Caco-2 (cell line): ENCODE data around the gene AGK. TPM values are rescaled to one million over a fixed set of nuclear protein-coding genes. Genes with fewer than 3 reads are reported as not detected.

ENCODE experiments used
- BruUV-seq: library from RNA; stranded (reverse); fragments of 400-500 nt; replicated peaks from 2 replicates; lab custom pipeline; 2021; lab: Mats Ljungman, UMichigan
- CTCF ChIA-PET: fragments of 300-600 bp; sonication (Branson Sonifier 250); formaldehyde crosslinking; loops from one replicate; lab custom pipeline; 2022; ENCODE audit warnings: antibody characterized with exemption; lab: Charles Lee
- POLR2A ChIA-PET: fragments of 300-600 bp; sonication (Branson Sonifier 250); formaldehyde crosslinking; loops from one replicate; lab custom pipeline; 2022; ENCODE audit warnings: antibody characterized with exemption; lab: Charles Lee
- DNase-seq, 2 experiments: peaks; one replicate each; pipeline versions ENCODE4 v3.0.0 to v3.0.0-alpha.2; 2020 to 2022
- H3K27me3 ChIP-seq: replicated peaks from 2 replicates; pipeline ENCODE4 v1.6.0; 2011; ENCODE audit warnings: low read length; ENCODE audit not compliant: control insufficient read depth, insufficient read depth
- H3K36me3 ChIP-seq: 2 replicates; pipeline ENCODE4 v1.5.1; 2011; ENCODE audit warnings: low read length; ENCODE audit not compliant: control insufficient read depth, insufficient read depth
- H3K4me1 ChIP-seq: fragments of 250-450 bp; sonication (Bioruptor Pico); 2 replicates; pipeline ENCODE4 v1.5.1; 2020; ENCODE audit warnings: mild to moderate bottlenecking
- H3K4me3 ChIP-seq: 2 replicates; pipeline ENCODE4 v1.5.1; 2011; ENCODE audit warnings: low read depth, mild to moderate bottlenecking, control low read depth, low read length
- H3K9me3 ChIP-seq: fragments of 250-450 bp; sonication (Bioruptor Pico); 2 replicates; pipeline ENCODE4 v1.5.1; 2020; ENCODE audit warnings: mild to moderate bottlenecking, moderate library complexity
- H3K27ac Mint-ChIP-seq: one replicate; pipeline ENCODE4 v1.8.0; 2022; ENCODE audit warnings: mixed read lengths; ENCODE audit not compliant: unreplicated experiment
- H3K27me3 Mint-ChIP-seq: one replicate; pipeline ENCODE4 v1.8.0; 2022; ENCODE audit warnings: mixed read lengths; ENCODE audit not compliant: insufficient read depth, unreplicated experiment
- H3K36me3 Mint-ChIP-seq: one replicate; pipeline ENCODE4 v1.8.0; 2022; ENCODE audit warnings: mild to moderate bottlenecking, mixed read lengths; ENCODE audit not compliant: insufficient read depth, unreplicated experiment
- H3K4me1 Mint-ChIP-seq: one replicate; pipeline ENCODE4 v1.8.0; 2022; ENCODE audit warnings: low read depth, mixed read lengths; ENCODE audit not compliant: unreplicated experiment
- H3K4me3 Mint-ChIP-seq: one replicate; pipeline ENCODE4 v1.8.0; 2022; ENCODE audit warnings: mild to moderate bottlenecking, moderate library complexity, mixed read lengths; ENCODE audit not compliant: unreplicated experiment
- H3K9me3 Mint-ChIP-seq: one replicate; pipeline ENCODE4 v1.8.0; 2022; ENCODE audit warnings: mixed read lengths; ENCODE audit not compliant: unreplicated experiment
- intact Hi-C: fragments of 100-400 bp; cut with micrococcal nuclease; formaldehyde crosslinking; loops from one replicate; pipeline ENCODE4 v1.10.0; 2022; ENCODE audit not compliant: unreplicated experiment
- total RNA-seq: library from RNA; stranded (reverse); gene quantifications from 2 replicates; pipeline ENCODE4 v1.2.3, GENCODE V29; 2022
- TF ChIP-seq, protein P1 (sequence below), 2 experiments: fragments of 200-600 bp in 1 of 2; IDR thresholded peaks; 1 replicate in 1 of 2; 2 replicates in 1 of 2; pipeline versions ENCODE4 v1.5.1 to v1.8.0; 2011 to 2022; ENCODE audit warnings: antibody characterized with exemption in 1 of 2, control low read depth in 1 of 2, inconsistent platforms in 1 of 2, low read depth in 1 of 2, low read length in 1 of 2, mild to moderate bottlenecking in 1 of 2, moderate library complexity in 1 of 2; ENCODE audit not compliant: insufficient read depth in 1 of 2, severe bottlenecking in 1 of 2, unreplicated experiment in 1 of 2

Gene AGK
- total RNA-seq, 1 experiment from 2014 or later, result 32.3 TPM

DNA sequence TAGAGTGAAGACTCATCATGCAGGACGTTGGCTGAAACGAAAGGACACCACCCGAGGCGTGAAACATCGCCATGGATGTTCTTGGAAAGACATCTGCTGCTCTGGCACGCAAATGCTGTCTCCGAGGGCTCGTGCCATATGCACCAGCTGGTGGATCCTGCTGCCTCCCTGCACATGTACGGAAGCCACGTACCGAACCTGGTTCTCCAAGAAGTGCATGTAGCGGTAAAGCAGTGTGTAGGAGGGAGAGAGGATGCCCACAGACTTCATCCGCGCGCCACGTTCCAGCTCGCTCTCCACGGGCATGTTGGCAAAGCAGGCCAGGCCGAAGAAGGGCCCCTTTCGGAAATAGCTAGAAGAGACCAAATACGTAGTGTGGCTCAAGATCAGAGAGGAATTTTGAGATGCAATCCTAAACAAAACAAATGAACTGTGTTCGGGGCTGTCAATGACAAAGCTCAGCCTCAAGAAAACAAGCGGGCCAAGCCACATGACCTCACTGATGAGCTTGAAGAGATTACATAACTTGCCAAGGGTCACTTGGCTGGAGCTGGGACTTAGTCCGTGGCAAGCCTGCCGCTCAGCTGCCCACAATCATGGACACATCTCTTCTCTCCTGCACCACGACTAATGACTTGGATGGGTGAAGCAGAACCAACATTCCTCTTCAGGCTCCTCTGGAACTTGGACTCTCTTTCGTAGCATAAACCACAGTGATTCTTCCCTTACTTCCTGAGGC is 134.2 kb downstream of the AGK start:
- H3K4me3 Mint-ChIP-seq, result no peak overlapping the region
- Histone ChIP-seq H3K4me3 (no peak overlapping the region), H3K27me3 (no peaks in the 10 kb centered on the region), H3K4me1 (no peaks in the 10 kb centered on the region), H3K36me3 (no peaks in the 10 kb centered on the region; the same call in 1 of the 2 replicates), H3K9me3 (no peaks in the 10 kb centered on the region)
- ChIA-PET POLR2A (no interaction called here), CTCF (no interaction called here)
- no peak overlapping the region for H3K27ac Mint-ChIP-seq
- peaks cover 24% of the 10 kb centered on the region for H3K36me3 Mint-ChIP-seq
- no peak for DNase-seq
- intact Hi-C loops, result no loop called here
- TF ChIP-seq, protein P1, sequence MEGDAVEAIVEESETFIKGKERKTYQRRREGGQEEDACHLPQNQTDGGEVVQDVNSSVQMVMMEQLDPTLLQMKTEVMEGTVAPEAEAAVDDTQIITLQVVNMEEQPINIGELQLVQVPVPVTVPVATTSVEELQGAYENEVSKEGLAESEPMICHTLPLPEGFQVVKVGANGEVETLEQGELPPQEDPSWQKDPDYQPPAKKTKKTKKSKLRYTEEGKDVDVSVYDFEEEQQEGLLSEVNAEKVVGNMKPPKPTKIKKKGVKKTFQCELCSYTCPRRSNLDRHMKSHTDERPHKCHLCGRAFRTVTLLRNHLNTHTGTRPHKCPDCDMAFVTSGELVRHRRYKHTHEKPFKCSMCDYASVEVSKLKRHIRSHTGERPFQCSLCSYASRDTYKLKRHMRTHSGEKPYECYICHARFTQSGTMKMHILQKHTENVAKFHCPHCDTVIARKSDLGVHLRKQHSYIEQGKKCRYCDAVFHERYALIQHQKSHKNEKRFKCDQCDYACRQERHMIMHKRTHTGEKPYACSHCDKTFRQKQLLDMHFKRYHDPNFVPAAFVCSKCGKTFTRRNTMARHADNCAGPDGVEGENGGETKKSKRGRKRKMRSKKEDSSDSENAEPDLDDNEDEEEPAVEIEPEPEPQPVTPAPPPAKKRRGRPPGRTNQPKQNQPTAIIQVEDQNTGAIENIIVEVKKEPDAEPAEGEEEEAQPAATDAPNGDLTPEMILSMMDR (IDR thresholded peaks at IDR 0.05; ENCODE audit: insufficient read depth in 1 of 2, low read depth in 1 of 2, low read length in 1 of 2, severe bottlenecking in 1 of 2, unreplicated experiment in 1 of 2), result no peak
- H3K9me3 Mint-ChIP-seq, result no peaks in the 10 kb centered on the region
- H3K4me1 Mint-ChIP-seq, result peaks cover 7% of the 10 kb centered on the region
- BruUV-seq, result no TSS peak
- no peaks in the 10 kb centered on the region for H3K27me3 Mint-ChIP-seq

- Mint-ChIP-seq H3K27ac (no peak overlapping the region), H3K36me3 (peaks cover 22% of the 10 kb centered on the region), H3K9me3 (no peaks in the 10 kb centered on the region), H3K27me3 (no peaks in the 10 kb centered on the region), H3K4me1 (peaks cover 7% of the 10 kb centered on the region), H3K4me3 (no peak overlapping the region)
- CTCF ChIA-PET, result no interaction called here
- H3K4me1 ChIP-seq, result no peaks in the 10 kb centered on the region
- H3K36me3 ChIP-seq, result no peaks in the 10 kb centered on the region
- no peaks in the 10 kb centered on the region for H3K9me3 ChIP-seq
- intact Hi-C loops, result no loop called here
- no peaks in the 10 kb centered on the region for H3K27me3 ChIP-seq
- no peak for DNase-seq
- no TSS peak for BruUV-seq
- no peak overlapping the region for H3K4me3 ChIP-seq
- TF ChIP-seq, protein P1 (IDR thresholded peaks at IDR 0.05; ENCODE audit: insufficient read depth in 1 of 2, low read depth in 1 of 2, low read length in 1 of 2, severe bottlenecking in 1 of 2, unreplicated experiment in 1 of 2), result no peak
- POLR2A ChIA-PET, result no interaction called here
Observed at GRCh38 chr7:141686074-141686473, 134.9 kb downstream of the AGK start.

GRCh38 chr7:141686670-141687069 is 135.5 kb downstream of the AGK start:
- Histone ChIP-seq H3K27me3 (no peaks in the 10 kb centered on the region), H3K36me3 (no peaks in the 10 kb centered on the region), H3K9me3 (no peaks in the 10 kb centered on the region), H3K4me3 (no peak overlapping the region), H3K4me1 (no peaks in the 10 kb centered on the region)
- H3K4me1 Mint-ChIP-seq, result peaks cover 7% of the 10 kb centered on the region
- DNase-seq, result no peak
- ChIA-PET POLR2A (no interaction called here), CTCF (no interaction called here)
- no peaks in the 10 kb centered on the region for H3K27me3 Mint-ChIP-seq
- peaks cover 22% of the 10 kb centered on the region for H3K36me3 Mint-ChIP-seq
- H3K9me3 Mint-ChIP-seq, result no peaks in the 10 kb centered on the region
- intact Hi-C loops, result no loop called here
- BruUV-seq, result no TSS peak
- no peak overlapping the region for H3K27ac Mint-ChIP-seq
- no peak overlapping the region for H3K4me3 Mint-ChIP-seq
- TF ChIP-seq, protein P1 (IDR thresholded peaks at IDR 0.05; ENCODE audit: insufficient read depth in 1 of 2, low read depth in 1 of 2, low read length in 1 of 2, severe bottlenecking in 1 of 2, unreplicated experiment in 1 of 2), result no peak
